Hepatocyte (in vitro differentiated cells): Measurements from ENCODE around the gene VWA8. TPM values are rescaled to one million over a fixed set of nuclear protein-coding genes. Genes with fewer than 3 reads are reported as not detected.

Experiments
- DNase-seq: peaks from one replicate; pipeline ENCODE4 v3.0.0-alpha.2; 2016; ENCODE audit warnings: low spot score
- H2AFZ ChIP-seq: fragments of 200-600 bp; sonication (generic); 2 replicates; pipeline ENCODE4 v1.6.0; 2016; ENCODE audit warnings: antibody characterized with exemption, mild to moderate bottlenecking
- H3K27ac ChIP-seq: fragments of 200-600 bp; sonication (generic); 2 replicates; pipeline ENCODE4 v1.5.1; 2016; ENCODE audit warnings: mild to moderate bottlenecking
- H3K27me3 ChIP-seq: fragments of 200-600 bp; sonication (generic); 2 replicates; pipeline ENCODE4 v1.6.1; 2016
- H3K36me3 ChIP-seq: fragments of 200-600 bp; sonication (generic); replicated peaks from 2 replicates; pipeline ENCODE4 v1.5.1; 2016; ENCODE audit warnings: low read depth; ENCODE audit not compliant: insufficient read depth
- H3K4me1 ChIP-seq: fragments of 200-600 bp; sonication (generic); 2 replicates; pipeline ENCODE4 v1.5.1; 2016; ENCODE audit warnings: mild to moderate bottlenecking, moderate library complexity; ENCODE audit not compliant: insufficient read depth
- H3K4me2 ChIP-seq: fragments of 200-600 bp; sonication (generic); 2 replicates; pipeline ENCODE4 v1.6.0; 2016
- H3K4me3 ChIP-seq: fragments of 200-600 bp; sonication (generic); 2 replicates; pipeline ENCODE4 v1.5.1; 2016; ENCODE audit warnings: mild to moderate bottlenecking
- H3K79me2 ChIP-seq: fragments of 200-600 bp; sonication (generic); 2 replicates; pipeline ENCODE4 v1.6.0; 2017; ENCODE audit warnings: mild to moderate bottlenecking
- H3K9me2 ChIP-seq: fragments of 200-600 bp; sonication (generic); replicated peaks from 2 replicates; pipeline ENCODE4 v1.6.0; 2017; ENCODE audit warnings: mild to moderate bottlenecking; ENCODE audit not compliant: insufficient read depth
- H3K9me3 ChIP-seq: fragments of 200-600 bp; sonication (generic); 2 replicates; pipeline ENCODE4 v1.5.1; 2016; ENCODE audit warnings: low read depth, mild to moderate bottlenecking
- H4K20me1 ChIP-seq: fragments of 200-600 bp; sonication (generic); 2 replicates; pipeline ENCODE4 v1.6.0; 2016; ENCODE audit warnings: mild to moderate bottlenecking; ENCODE audit not compliant: insufficient read depth, poor library complexity, severe bottlenecking
- CTCF ChIP-seq: fragments of 200-600 bp; sonication (generic); IDR thresholded peaks from 2 replicates; pipeline ENCODE4 v1.5.1; 2016; ENCODE audit warnings: antibody characterized with exemption, mild to moderate bottlenecking; ENCODE audit not compliant: poor library complexity
- EZH2 ChIP-seq: fragments of 200-600 bp; sonication (generic); IDR thresholded peaks from 2 replicates; pipeline ENCODE4 v1.6.1; 2016; ENCODE audit warnings: antibody characterized with exemption, mild to moderate bottlenecking, borderline replicate concordance
- EZH2phosphoT487 ChIP-seq: fragments of 200-600 bp; sonication (generic); IDR thresholded peaks from one replicate; pipeline ENCODE4 v1.6.1; 2018; ENCODE audit warnings: antibody characterized with exemption, mild to moderate bottlenecking, low read depth, moderate library complexity; ENCODE audit not compliant: unreplicated experiment, severe bottlenecking
- WGBS: methylation state at CpG from one replicate; pipeline ENCODE4 v1.1.6; 2016; ENCODE audit warnings: low lambda C conversion rate; ENCODE audit errors: missing lambda C conversion rate; 5-methylcytosine and 5-hydroxymethylcytosine counted together
- polyA plus RNA-seq: library from polyadenylated mRNA; unstranded; fragments of >200 nt; fragmentation: Nextera tagmentation; extraction: Ambion mirVana; gene quantifications from 2 replicates; pipeline ENCODE4 v1.2.1, GENCODE V29; 2016
- total RNA-seq: library from RNA; depleted of rRNA; stranded (reverse); fragments of >200 nt; gene quantifications from 2 replicates; pipeline ENCODE4 v1.2.3, GENCODE V29; 2014

The VWA8 gene
- total and polyA plus RNA-seq, 2 experiments from 2014 or later: 4.9 to 19.5 TPM

GRCh38 chr13:41681587-41681986 is 279.3 kb downstream of the VWA8 start:
- Histone ChIP-seq H2AFZ (no peak overlapping the region), H3K9me2 (no peaks in the 10 kb centered on the region), H4K20me1 (no peaks in the 10 kb centered on the region), H3K36me3 (no peaks in the 10 kb centered on the region), H3K4me2 (no peak overlapping the region), H3K27ac (no peak overlapping the region), H3K27me3 (no peaks in the 10 kb centered on the region), H3K4me1 (no peaks in the 10 kb centered on the region), H3K9me3 (no peaks in the 10 kb centered on the region), H3K79me2 (no peaks in the 10 kb centered on the region), H3K4me3 (no peak overlapping the region)
- WGBS: 95% methylated on average over 3 of the region's 3 CpGs
- no peak for DNase-seq
- no peak for TF ChIP-seq EZH2

GRCh38 chr13:41680900-41681299 is 280.0 kb downstream of the VWA8 start:
- 84% methylated on average over 2 of the region's 2 CpGs for WGBS
- Histone ChIP-seq H3K9me2 (no peaks in the 10 kb centered on the region), H4K20me1 (no peaks in the 10 kb centered on the region), H3K27ac (no peak overlapping the region), H2AFZ (no peak overlapping the region), H3K9me3 (no peaks in the 10 kb centered on the region), H3K4me1 (no peaks in the 10 kb centered on the region), H3K4me2 (no peak overlapping the region), H3K79me2 (no peaks in the 10 kb centered on the region), H3K27me3 (no peaks in the 10 kb centered on the region), H3K36me3 (no peaks in the 10 kb centered on the region), H3K4me3 (no peak overlapping the region)
- no peak for DNase-seq
- TF ChIP-seq EZH2 (no peak), CTCF (no peak), EZH2phosphoT487 (no peak)

GRCh38 chr13:41678848-41679247 is 282.1 kb downstream of the VWA8 start:
- Histone ChIP-seq H3K27ac (no peak overlapping the region), H3K4me3 (no peak overlapping the region), H3K27me3 (no peaks in the 10 kb centered on the region), H3K9me3 (no peaks in the 10 kb centered on the region), H4K20me1 (no peaks in the 10 kb centered on the region), H3K36me3 (no peaks in the 10 kb centered on the region), H3K4me2 (no peak overlapping the region), H3K79me2 (no peaks in the 10 kb centered on the region), H3K4me1 (no peaks in the 10 kb centered on the region), H3K9me2 (no peaks in the 10 kb centered on the region), H2AFZ (no peak overlapping the region)
- TF ChIP-seq EZH2phosphoT487 (no peak), EZH2 (no peak), CTCF (no peak)
- DNase-seq: no peak
- 49% methylated on average over 1 of the region's 1 CpG for WGBS

- H3K27me3 ChIP-seq: no peaks in the 10 kb centered on the region
- no peaks in the 10 kb centered on the region for H3K79me2 ChIP-seq
- H3K4me1 ChIP-seq: no peaks in the 10 kb centered on the region
- H2AFZ ChIP-seq: no peak overlapping the region
- no peaks in the 10 kb centered on the region for H4K20me1 ChIP-seq
- DNase-seq: no peak
- no peak overlapping the region for H3K27ac ChIP-seq
- no peaks in the 10 kb centered on the region for H3K36me3 ChIP-seq
- no peak overlapping the region for H3K4me3 ChIP-seq
- no peak overlapping the region for H3K4me2 ChIP-seq
- no peaks in the 10 kb centered on the region for H3K9me2 ChIP-seq
- no peak for TF ChIP-seq CTCF
- TF ChIP-seq EZH2: no peak
- no peak for TF ChIP-seq EZH2phosphoT487
- H3K9me3 ChIP-seq: no peaks in the 10 kb centered on the region
- WGBS: 92% methylated on average over 3 of the region's 3 CpGs
Observed at GRCh38 chr13:41678249-41678648, 282.7 kb downstream of the VWA8 start.
